SK-N-SH (cell line): ENCODE results near the gene IKZF5.

Experiments
- CTCF ChIP-seq: fragments of 200-600 bp; sonication (generic); IDR thresholded peaks from 2 replicates; pipeline ENCODE4 v1.6.1; 2017; ENCODE audit warnings: antibody characterized with exemption, mild to moderate bottlenecking, moderate library complexity
- ELF1 ChIP-seq: IDR thresholded peaks from 2 replicates; pipeline ENCODE4 v1.4.0; 2012
- EP300 ChIP-seq, 2 experiments: IDR thresholded peaks; 2 replicates each; pipeline versions ENCODE4 v1.4.0 to v1.6.1; 2012; ENCODE audit warnings: borderline replicate concordance in 1 of 2, low read depth in 1 of 2, low read length in 1 of 2
- EZH2phosphoT487 ChIP-seq: fragments of 200-600 bp; sonication (generic); IDR thresholded peaks from 2 replicates; pipeline ENCODE4 v1.6.1; 2017; ENCODE audit warnings: low read depth, mixed run types, mild to moderate bottlenecking, antibody characterized with exemption, moderate library complexity, borderline replicate concordance
- MAX ChIP-seq: IDR thresholded peaks from 2 replicates; pipeline ENCODE4 v1.4.0; 2012; ENCODE audit warnings: low read depth
- MXI1 ChIP-seq: IDR thresholded peaks from 2 replicates; pipeline ENCODE4 v1.6.1; 2012; ENCODE audit warnings: mild to moderate bottlenecking, low read depth, low read length, improper control_type of control experiment
- POLR2AphosphoS5 ChIP-seq: IDR thresholded peaks from 2 replicates; pipeline ENCODE4 v1.6.1; 2012; ENCODE audit warnings: low read depth, low read length
- REST ChIP-seq: IDR thresholded peaks from 2 replicates; pipeline ENCODE4 v1.6.1; 2012; ENCODE audit warnings: mild to moderate bottlenecking, low read depth, low read length, moderate library complexity
- SIN3A ChIP-seq: IDR thresholded peaks from 2 replicates; pipeline ENCODE4 v1.6.1; 2012; ENCODE audit warnings: low read depth, mild to moderate bottlenecking, low read length, moderate library complexity, borderline replicate concordance
- TEAD4 ChIP-seq: IDR thresholded peaks from 2 replicates; pipeline ENCODE4 v1.4.0; 2012; ENCODE audit warnings: mild to moderate bottlenecking, borderline replicate concordance; ENCODE audit not compliant: insufficient read depth
- YY1 ChIP-seq: IDR thresholded peaks from 2 replicates; pipeline ENCODE4 v1.4.0; 2012; ENCODE audit warnings: low read depth, mild to moderate bottlenecking

GRCh38 chr10:123027861-123028260, 19.3 kb upstream of the IKZF5 start:
- TF ChIP-seq ELF1 (no peak), CTCF (no peak), EZH2phosphoT487 (no peak), EP300 (IDR thresholded peaks at IDR 0.05; ENCODE audit: borderline replicate concordance in 1 of 2, low read depth in 1 of 2, low read length in 1 of 2) (no peak), YY1 (no peak), SIN3A (no peak), MXI1 (no peak), REST (no peak), TEAD4 (no peak), MAX (no peak), POLR2AphosphoS5 (no peak)
